K562 (cell line): ENCODE results near the gene GRHPR. TPM values are rescaled to one million over a fixed set of nuclear protein-coding genes. Genes with fewer than 3 reads are reported as not detected.

Experiments
- ATAC-seq: fragments of 200-7000 bp; cut with Tn5 transposase; 3 replicates; pipeline ENCODE4 v1.9.1; 2020; ENCODE audit warnings: moderate library complexity
- BruUV-seq: library from RNA; stranded (reverse); fragments of 400-500 nt; replicated peaks from 2 replicates; lab custom pipeline; 2021; lab: Mats Ljungman, UMichigan
- CTCF ChIA-PET: fragments of 300-600 bp; formaldehyde crosslinking; extraction: SDS; loops from one replicate; lab custom pipeline; 2021; ENCODE audit warnings: low intra/inter-chr PET ratio; lab: Yijun Ruan, JAX
- POLR2A ChIA-PET: fragments of 300-600, 350-650 bp; sonication (Branson Sonifier 250); formaldehyde crosslinking; extraction: SDS; loops from one replicate; lab custom pipeline; 2021; ENCODE audit warnings: antibody characterized with exemption, inconsistent platforms; lab: Yijun Ruan, JAX
- DNase-seq, 4 experiments: peaks; one replicate each; pipeline versions ENCODE4 v3.0.0 to v3.0.0-alpha.2; 2011 to 2018; ENCODE audit warnings: low spot score in 3 of 4, mixed read lengths in 3 of 4; ENCODE audit errors: extremely low read depth in 1 of 4
- FAIRE-seq: peaks from 2 replicates; lab custom pipeline; 2011; peaks lifted over from hg19 to GRCh38; lab: Jason Lieb, UNC
- H2AFZ ChIP-seq: 2 replicates; pipeline ENCODE4 v1.6.0; 2011; ENCODE audit warnings: low read depth, low read length, control low read depth, inconsistent platforms
- H3K27ac ChIP-seq: fragments of 200-600 bp; 3 replicates; pipeline ENCODE4 v1.8.0; 2011; ENCODE audit warnings: low read depth, mild to moderate bottlenecking, control low read depth, inconsistent platforms, low read length, moderate library complexity, mixed read lengths; ENCODE audit errors: extremely low read depth
- H3K27me3 ChIP-seq, 2 experiments: fragments of 300-600 bp in 1 of 2; 2 replicates in 1 of 2; 3 replicates in 1 of 2; pipeline versions ENCODE4 v1.6.0 to v1.8.0; 2011; ENCODE audit warnings: inconsistent platforms in 2 of 2, low read length in 2 of 2, mild to moderate bottlenecking in 1 of 2, mixed read lengths in 1 of 2, moderate library complexity in 1 of 2; ENCODE audit not compliant: control insufficient read depth in 2 of 2, insufficient read depth in 2 of 2
- H3K36me3 ChIP-seq: fragments of 300-600 bp; 3 replicates; pipeline ENCODE4 v1.8.0; 2011; ENCODE audit warnings: mild to moderate bottlenecking, low read length, inconsistent platforms; ENCODE audit not compliant: control insufficient read depth, insufficient read depth
- H3K4me1 ChIP-seq, 2 experiments: fragments of 200-600 bp in 1 of 2; replicated peaks in 1 of 2; 2 replicates in 1 of 2; 3 replicates in 1 of 2; pipeline versions ENCODE4 v1.5.1 to v1.8.0; 2011; ENCODE audit warnings: inconsistent platforms in 2 of 2, low read length in 2 of 2, mild to moderate bottlenecking in 1 of 2, mixed read lengths in 1 of 2, moderate library complexity in 1 of 2; ENCODE audit not compliant: control insufficient read depth in 2 of 2, insufficient read depth in 2 of 2
- H3K4me2 ChIP-seq: 2 replicates; pipeline ENCODE4 v1.6.1; 2011; ENCODE audit warnings: low read length, control low read depth, inconsistent platforms, mixed read lengths; ENCODE audit not compliant: insufficient read depth
- H3K4me3 ChIP-seq: fragments of 200-600 bp; sonication (generic), shearing (Covaris generic); 2 replicates; pipeline ENCODE4 v1.5.1; 2016; ENCODE audit warnings: control low read depth, inconsistent platforms
- H3K79me2 ChIP-seq: fragments of 200-600 bp; 3 replicates; pipeline ENCODE4 v1.8.0; 2011; ENCODE audit warnings: low read length, inconsistent platforms; ENCODE audit not compliant: control insufficient read depth, insufficient read depth
- H3K9ac ChIP-seq, 2 experiments: 2 replicates each; pipeline versions ENCODE4 v1.6.0 to v1.6.1; 2011; ENCODE audit warnings: low read depth in 2 of 2, low read length in 2 of 2, control low read depth in 1 of 2, inconsistent platforms in 1 of 2, mild to moderate bottlenecking in 1 of 2, mixed read lengths in 1 of 2; ENCODE audit not compliant: insufficient read depth in 1 of 2
- H3K9me1 ChIP-seq: one replicate; pipeline ENCODE4 v1.6.0; 2011; ENCODE audit warnings: inconsistent platforms, mild to moderate bottlenecking, low read length, moderate library complexity; ENCODE audit not compliant: control insufficient read depth, insufficient read depth
- H3K9me3 ChIP-seq: replicated peaks from 2 replicates; pipeline ENCODE4 v1.5.1; 2011; ENCODE audit warnings: low read depth, low read length, inconsistent platforms; ENCODE audit not compliant: control insufficient read depth, insufficient read depth
- H4K20me1 ChIP-seq: replicated peaks from 2 replicates; pipeline ENCODE4 v1.6.1; 2011; ENCODE audit warnings: low read length, inconsistent platforms, mixed read lengths; ENCODE audit not compliant: control insufficient read depth, insufficient read depth
- COPS2 ChIP-seq: fragments of 450-650 bp; conservative IDR thresholded peaks from 2 replicates; pipeline ENCODE4 v1.6.1; 2016; ENCODE audit warnings: mild to moderate bottlenecking, moderate library complexity
- E2F6 ChIP-seq, 2 experiments: IDR thresholded peaks; 2 replicates each; pipeline ENCODE4 v1.6.1; 2011; ENCODE audit warnings: borderline replicate concordance in 1 of 2, control low read depth in 1 of 2, low read depth in 1 of 2, low read length in 1 of 2, mild to moderate bottlenecking in 1 of 2, mixed read lengths in 1 of 2, moderate library complexity in 1 of 2; ENCODE audit not compliant: insufficient read depth in 1 of 2, insufficient read length in 1 of 2, poor library complexity in 1 of 2, severe bottlenecking in 1 of 2; ENCODE audit errors: extremely low read depth in 1 of 2
- SMAD1 ChIP-seq: fragments of 150-350 bp; IDR thresholded peaks from 2 replicates; pipeline ENCODE4 v1.6.1; 2014; ENCODE audit warnings: low read length, low read depth; ENCODE audit not compliant: partially characterized antibody
- SPI1 ChIP-seq: IDR thresholded peaks from 2 replicates; pipeline ENCODE4 v1.6.1; 2011; ENCODE audit warnings: low read depth, low read length, control low read depth, borderline replicate concordance
- WGBS: fragments of 100-300 bp; shearing (Covaris generic); methylation state at CpG from one replicate; pipeline ENCODE4 v1.1.6; 2016; ENCODE audit warnings: low coverage, mixed read lengths; ENCODE audit not compliant: insufficient coverage; ENCODE audit errors: missing lambda C conversion rate; 5-methylcytosine and 5-hydroxymethylcytosine counted together
- in situ Hi-C: fragments of 300-500 bp; cut with MboI; formaldehyde crosslinking; loops from 4 replicates; pipeline ENCODE4 v1.15.0; 2018; ENCODE audit warnings: inconsistent platforms, mixed read lengths
- intact Hi-C: fragments of 100-400 bp; cut with micrococcal nuclease; formaldehyde crosslinking; loops from 2 replicates; pipeline ENCODE4 v1.14.2; 2022
- polyA plus RNA-seq, 8 experiments: library from polyadenylated mRNA; depleted of rRNA in 4 of 8; stranded (reverse) in 5 of 8; unstranded in 3 of 8; fragments of >200 nt; fragmentation: Nextera tagmentation in 2 of 8; fragmentation: Illumina TruSeq in 1 of 8; extraction: Ambion mirVana in 2 of 8; extraction: Trizol in 1 of 8; gene quantifications; 2 replicates each; pipeline versions ENCODE4 v1.2.1 to v1.2.3, GENCODE V29; 2011 to 2014; ENCODE audit warnings: inconsistent platforms in 1 of 8, missing spikeins in 1 of 8
- total RNA-seq, 7 experiments: library from RNA; depleted of rRNA in 6 of 7; stranded (reverse); fragments of >200 nt in 6 of 7; fragmentation: Illumina TruSeq in 2 of 7; extraction: Trizol in 2 of 7; gene quantifications; 2 replicates each; pipeline versions ENCODE4 v1.2.1 to v1.2.3, GENCODE V29; 2011 to 2021; ENCODE audit warnings: low replicate concordance in 1 of 7

GRHPR gene
- total and polyA plus RNA-seq, 9 of the 15 experiments (the other 6 are each of a cell fraction or from before 2014, with no cell fraction given), result 38.9 to 144 (median 120) TPM

- no peaks in the 10 kb centered on the region for H3K36me3 ChIP-seq
- H3K27ac ChIP-seq, result no peak overlapping the region
- H3K9me3 ChIP-seq, result peaks cover 8% of the 10 kb centered on the region
- WGBS, result 22% methylated on average over 5 of the region's 6 CpGs
- BruUV-seq, result no TSS peak
- intact Hi-C loops (loop anchor here (5.0 to 10.0 kb wide), 2 partner anchors 48 to 190 kb away; no protein-coding TSS in a partner anchor), in situ Hi-C loops (no loop called here)
- H2AFZ ChIP-seq, result no peak overlapping the region
- H3K4me1 ChIP-seq, result peaks cover 10 to 12% of the 10 kb centered on the region in 2 experiments; a peak in 4 of 5 replicates
- no peaks in the 10 kb centered on the region for H3K79me2 ChIP-seq
- H4K20me1 ChIP-seq, result no peaks in the 10 kb centered on the region
- FAIRE-seq, result no peak
- ChIA-PET POLR2A (interaction anchor here (0.5 to 0.6 kb wide), 2 partner anchors 109 to 321 kb away, joined by 3 read pairs; no protein-coding TSS in a partner anchor), CTCF (no interaction called here)
- TF ChIP-seq SMAD1, result no peak
- no peak for TF ChIP-seq E2F6 (IDR thresholded peaks at IDR 0.05; ENCODE audit: borderline replicate concordance in 1 of 2, extremely low read depth in 1 of 2, insufficient read depth in 1 of 2, insufficient read length in 1 of 2, low read depth in 1 of 2, low read length in 1 of 2, poor library complexity in 1 of 2, severe bottlenecking in 1 of 2)
- peaks cover 3% of the 10 kb centered on the region for H3K9me1 ChIP-seq
- H3K4me2 ChIP-seq, result no peak overlapping the region
- H3K9ac ChIP-seq, result peak overlapping the region in 1 of 2 experiments; percentile 59; a peak in 1 of 4 replicates
- 0 out of 5 replicates have a peak, but pooled peaks cover 0 to 4% of the 10 kb centered on the region in 2 experiments for H3K27me3 ChIP-seq
- no peak for ATAC-seq
- no peak for DNase-seq
- no peak overlapping the region for H3K4me3 ChIP-seq
These were observed 37.2 kb upstream of the GRHPR start for GRCh38 chr9:37385286-37385685.

GRCh38 chr9:37386988-37387387, 35.5 kb upstream of the GRHPR start:
- H3K27ac ChIP-seq, result no peak overlapping the region
- peak; percentile 30; the same call in 1 of the 2 replicates for TF ChIP-seq SPI1
- no peak for TF ChIP-seq COPS2
- no peak overlapping the region for H3K9ac ChIP-seq
- ATAC-seq (no peak), DNase-seq (no peak), FAIRE-seq (no peak)
- no peaks in the 10 kb centered on the region for H3K79me2 ChIP-seq
- no peak overlapping the region for H3K4me3 ChIP-seq
- 22% methylated on average over 10 of the region's 10 CpGs for WGBS
- intact Hi-C loops (loop anchor here (5.0 to 10.0 kb wide), 2 partner anchors 50 to 192 kb away; no protein-coding TSS in a partner anchor), in situ Hi-C loops (no loop called here)
- no peaks in the 10 kb centered on the region for H3K36me3 ChIP-seq
- ChIA-PET CTCF (no interaction called here), POLR2A (interaction anchor here (0.6 to 1.2 kb wide), 3 partner anchors 10 to 28 kb away, joined by 3 to 4 read pairs (median 3); no protein-coding TSS in a partner anchor)
- peaks cover 5% of the 10 kb centered on the region for H3K9me3 ChIP-seq
- H3K4me2 ChIP-seq, result no peak overlapping the region
- H3K27me3 ChIP-seq, result 0 out of 5 replicates have a peak, but pooled peaks cover 0 to 4% of the 10 kb centered on the region in 2 experiments
- no peaks in the 10 kb centered on the region for H3K9me1 ChIP-seq
- H2AFZ ChIP-seq, result no peak overlapping the region
- H4K20me1 ChIP-seq, result no peaks in the 10 kb centered on the region
- no TSS peak for BruUV-seq
- peaks cover 10 to 12% of the 10 kb centered on the region in 2 experiments; a peak in 4 of 5 replicates for H3K4me1 ChIP-seq
